OCI-LY3 (cell line): ENCODE data around the gene P2RY11.

Experiments used
- H2AFZ ChIP-seq: fragments of 200-600, 300-600 bp; shearing (Covaris generic); 2 replicates; pipeline ENCODE4 v1.6.0; 2014; ENCODE audit warnings: antibody characterized with exemption, low read depth, low read length
- H3K27ac ChIP-seq: fragments of 200-600, 300-600 bp; sonication (generic); 2 replicates; pipeline ENCODE4 v1.5.1; 2014; ENCODE audit warnings: mild to moderate bottlenecking, low read length, moderate library complexity, mixed read lengths
- H3K27me3 ChIP-seq: fragments of 200-600, 300-600 bp; sonication (generic); 2 replicates; pipeline ENCODE4 v1.6.1; 2014; ENCODE audit warnings: low read depth, low read length, mixed read lengths
- H3K36me3 ChIP-seq: fragments of 200-600, 300-600 bp; sonication (generic); replicated peaks from 2 replicates; pipeline ENCODE3; 2014; ENCODE audit warnings: low read depth, low read length, mixed read lengths
- H3K4me1 ChIP-seq: fragments of 300-600, 200-600 bp; sonication (generic); 2 replicates; pipeline ENCODE4 v1.6.1; 2014; ENCODE audit warnings: low read length, mixed read lengths
- H3K4me2 ChIP-seq: fragments of 200-600, 300-600 bp; sonication (generic); 2 replicates; pipeline ENCODE4 v1.6.1; 2014; ENCODE audit warnings: low read length, mixed read lengths
- H3K4me3 ChIP-seq: fragments of 300-600, 200-600 bp; sonication (generic); 2 replicates; pipeline ENCODE4 v1.5.1; 2014; ENCODE audit warnings: antibody characterized with exemption, mild to moderate bottlenecking, low read length, moderate library complexity
- H3K79me2 ChIP-seq: fragments of 300-600, 200-600 bp; shearing (Covaris generic); 2 replicates; pipeline ENCODE4 v1.6.1; 2014; ENCODE audit warnings: mild to moderate bottlenecking, low read length, mixed read lengths
- H3K9ac ChIP-seq: fragments of 300-600, 200-600 bp; shearing (Covaris generic); 2 replicates; pipeline ENCODE4 v1.6.0; 2014; ENCODE audit warnings: mild to moderate bottlenecking, low read length, moderate library complexity
- H3K9me3 ChIP-seq: fragments of 200-600, 300-600 bp; shearing (Covaris generic); 2 replicates; pipeline ENCODE4 v1.6.1; 2014; ENCODE audit warnings: low read length, mixed read lengths; ENCODE audit not compliant: insufficient read depth
- H4K20me1 ChIP-seq: fragments of 200-600, 300-600 bp; sonication (generic); 2 replicates; pipeline ENCODE4 v1.6.1; 2016; ENCODE audit warnings: low read length, mixed read lengths; ENCODE audit not compliant: insufficient read depth
- CTCF ChIP-seq: fragments of 200-600, 300-600 bp; sonication (generic); IDR thresholded peaks from 2 replicates; pipeline ENCODE4 v1.5.1; 2014; ENCODE audit warnings: antibody characterized with exemption, low read length, low read depth
- EZH2phosphoT487 ChIP-seq: fragments of 200-600 bp; shearing (Covaris generic); IDR thresholded peaks from 2 replicates; pipeline ENCODE4 v1.6.1; 2018; ENCODE audit warnings: antibody characterized with exemption, mixed run types, low read depth

P2RY11 gene

GRCh38 chr19:10141479-10141878 is 30.0 kb downstream of the P2RY11 start:
- Histone ChIP-seq H3K4me2 (no peak overlapping the region), H3K9ac (no peak overlapping the region), H3K36me3 (peaks cover 90% of the 10 kb centered on the region), H3K4me1 (no peaks in the 10 kb centered on the region), H3K27ac (no peak overlapping the region), H2AFZ (no peak overlapping the region), H3K4me3 (no peak overlapping the region), H4K20me1 (no peaks in the 10 kb centered on the region), H3K9me3 (no peaks in the 10 kb centered on the region), H3K27me3 (no peaks in the 10 kb centered on the region), H3K79me2 (peaks cover 9% of the 10 kb centered on the region; the same call in 1 of the 2 replicates)
- TF ChIP-seq EZH2phosphoT487 (no peak), CTCF (no peak)

GRCh38 chr19:10141973-10142372 is 30.5 kb downstream of the P2RY11 start:
- Histone ChIP-seq H3K4me1 (no peaks in the 10 kb centered on the region), H3K4me2 (no peak overlapping the region), H3K9me3 (no peaks in the 10 kb centered on the region), H3K36me3 (peaks cover 91% of the 10 kb centered on the region), H3K9ac (no peak overlapping the region), H3K27me3 (no peaks in the 10 kb centered on the region), H4K20me1 (no peaks in the 10 kb centered on the region), H3K4me3 (no peak overlapping the region), H2AFZ (no peak overlapping the region), H3K27ac (no peak overlapping the region), H3K79me2 (peaks cover 9% of the 10 kb centered on the region; the same call in 1 of the 2 replicates)
- TF ChIP-seq CTCF (no peak), EZH2phosphoT487 (no peak)

- H4K20me1 ChIP-seq = no peaks in the 10 kb centered on the region
- H3K79me2 ChIP-seq = peaks cover 9% of the 10 kb centered on the region; the same call in 1 of the 2 replicates
- H2AFZ ChIP-seq = no peak overlapping the region
- no peaks in the 10 kb centered on the region for H3K27me3 ChIP-seq
- H3K4me3 ChIP-seq = no peak overlapping the region
- peaks cover 88% of the 10 kb centered on the region for H3K36me3 ChIP-seq
- H3K9ac ChIP-seq = no peak overlapping the region
- no peaks in the 10 kb centered on the region for H3K4me1 ChIP-seq
- no peaks in the 10 kb centered on the region for H3K9me3 ChIP-seq
- H3K27ac ChIP-seq = no peak overlapping the region
- no peak overlapping the region for H3K4me2 ChIP-seq
- TF ChIP-seq EZH2phosphoT487 = no peak
- no peak for TF ChIP-seq CTCF
Observed at GRCh38 chr19:10142701-10143375, 31.3 kb downstream of the P2RY11 start.

- Histone ChIP-seq H3K79me2 (peaks cover 9% of the 10 kb centered on the region; the same call in 1 of the 2 replicates), H3K4me1 (no peaks in the 10 kb centered on the region), H3K36me3 (peaks cover 83% of the 10 kb centered on the region), H3K9ac (no peak overlapping the region), H3K27ac (no peak overlapping the region), H3K4me2 (no peak overlapping the region), H3K4me3 (no peak overlapping the region), H3K9me3 (no peaks in the 10 kb centered on the region), H2AFZ (no peak overlapping the region), H3K27me3 (no peaks in the 10 kb centered on the region), H4K20me1 (no peaks in the 10 kb centered on the region)
- TF ChIP-seq EZH2phosphoT487 = no peak
- no peak for TF ChIP-seq CTCF
Observed at GRCh38 chr19:10143681-10144080, 32.2 kb downstream of the P2RY11 start.
